Effector memory CD4-positive, alpha-beta T cell (primary cell): Measurements from ENCODE around the gene PLPPR3.
"Not testable (repeated sequence)": the region's sequence is repeated elsewhere in the genome, so short reads cannot be mapped to it uniquely, and the experiment has no call there.

Source experiments
- DNase-seq, 3 donors: peaks; one replicate each; pipeline ENCODE4 v3.0.0-alpha.2; 2020
- H3K27ac ChIP-seq: 2 replicates; pipeline ENCODE4 v1.7.0; 2013; ENCODE audit warnings: mild to moderate bottlenecking, low read length, moderate library complexity; ENCODE audit not compliant: insufficient read depth, poor library complexity, severe bottlenecking
- H3K27me3 ChIP-seq: replicated peaks from 2 replicates; pipeline ENCODE4 v1.7.0; 2013; ENCODE audit warnings: mild to moderate bottlenecking, low read length; ENCODE audit not compliant: insufficient read depth, control insufficient read depth, poor library complexity, severe bottlenecking
- H3K36me3 ChIP-seq: 2 replicates; pipeline ENCODE4 v1.7.0; 2013; ENCODE audit warnings: mild to moderate bottlenecking, low read length, moderate library complexity; ENCODE audit not compliant: control insufficient read depth, insufficient read depth
- H3K4me1 ChIP-seq: 2 replicates; pipeline ENCODE4 v1.7.0; 2013; ENCODE audit warnings: low read length, mild to moderate bottlenecking; ENCODE audit not compliant: control insufficient read depth, insufficient read depth, poor library complexity, severe bottlenecking
- H3K4me3 ChIP-seq: 2 replicates; pipeline ENCODE4 v1.7.0; 2013; ENCODE audit warnings: low read length, low read depth, mild to moderate bottlenecking; ENCODE audit not compliant: insufficient read depth, poor library complexity, severe bottlenecking
- H3K9me3 ChIP-seq: 2 replicates; pipeline ENCODE4 v1.7.0; 2013; ENCODE audit warnings: mild to moderate bottlenecking, low read length, moderate library complexity; ENCODE audit not compliant: control insufficient read depth

Gene PLPPR3

GRCh38 chr19:825897-826644 is 4.3 kb upstream of the PLPPR3 start:
- H3K9me3 ChIP-seq = no peaks in the 10 kb centered on the region
- no peak overlapping the region for H3K27ac ChIP-seq
- peaks cover 11% of the 10 kb centered on the region for H3K4me1 ChIP-seq
- H3K27me3 ChIP-seq = peaks cover 15% of the 10 kb centered on the region
- no peak for DNase-seq
- H3K36me3 ChIP-seq = no peaks in the 10 kb centered on the region
- no peak overlapping the region for H3K4me3 ChIP-seq

GRCh38 chr19:824885-825284 is 3.1 kb upstream of the PLPPR3 start:
- Histone ChIP-seq H3K9me3 (no peaks in the 10 kb centered on the region), H3K36me3 (no peaks in the 10 kb centered on the region), H3K27me3 (peaks cover 15% of the 10 kb centered on the region), H3K27ac (no peak overlapping the region), H3K4me3 (no peak overlapping the region), H3K4me1 (peaks cover 11% of the 10 kb centered on the region)
- DNase-seq = no peak

GRCh38 chr19:823565-824121 is 1.9 kb upstream of the PLPPR3 start:
- Histone ChIP-seq H3K4me3 (no peak overlapping the region), H3K4me1 (peaks cover 11% of the 10 kb centered on the region), H3K9me3 (no peaks in the 10 kb centered on the region), H3K27ac (no peak overlapping the region), H3K27me3 (peaks cover 15% of the 10 kb centered on the region), H3K36me3 (no peaks in the 10 kb centered on the region)
- DNase-seq = no peak

GRCh38 chr19:821231-821824 is 427 bp downstream of the PLPPR3 start:
- H3K27me3 ChIP-seq = peaks cover 15% of the 10 kb centered on the region
- no peaks in the 10 kb centered on the region for H3K36me3 ChIP-seq
- DNase-seq = no peak
- no peaks in the 10 kb centered on the region for H3K9me3 ChIP-seq
- no peak overlapping the region for H3K27ac ChIP-seq
- peaks cover 11% of the 10 kb centered on the region for H3K4me1 ChIP-seq
- H3K4me3 ChIP-seq = no peak overlapping the region

DNA sequence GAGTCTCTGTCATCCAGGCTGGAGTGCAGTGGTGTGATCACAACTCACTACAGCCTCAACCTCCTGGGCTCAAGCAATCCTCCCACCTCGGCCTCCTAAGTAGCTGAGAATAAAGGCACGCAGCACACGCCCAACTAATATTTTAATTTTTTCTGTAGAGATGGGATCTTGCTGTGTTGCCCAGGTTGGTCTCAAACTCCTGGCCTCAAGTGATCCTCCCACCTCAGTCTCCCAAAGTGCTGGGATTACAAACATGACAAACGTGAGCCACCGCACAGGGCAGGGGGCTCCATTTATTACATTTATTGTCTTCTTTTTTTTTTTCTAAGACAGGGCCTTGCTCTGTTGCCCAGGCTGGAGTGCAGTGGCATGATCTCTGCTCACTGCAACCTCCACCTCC is 1.5 kb downstream of the PLPPR3 start:
- not testable (repeated sequence) for H3K27ac ChIP-seq, DNase-seq, H3K36me3 ChIP-seq, H3K9me3 ChIP-seq, H3K4me3 ChIP-seq
- peaks cover 15% of the 10 kb centered on the region for H3K27me3 ChIP-seq
- peaks cover 11% of the 10 kb centered on the region for H3K4me1 ChIP-seq

DNA sequence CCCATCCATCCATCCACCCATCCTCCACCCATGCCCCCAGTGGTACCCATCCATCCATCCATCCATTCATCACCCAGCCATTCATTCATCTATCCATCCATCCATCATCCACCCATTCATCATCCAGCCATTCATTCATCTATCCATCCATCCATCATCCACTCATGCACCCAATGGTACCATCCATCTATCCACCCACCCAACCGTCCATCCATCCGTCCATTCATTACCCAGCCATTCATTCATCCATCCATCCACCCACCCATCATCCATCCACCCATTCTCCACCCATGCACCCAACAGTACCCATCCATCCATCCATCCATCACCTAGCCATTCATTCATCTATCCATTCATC is 5.3 kb downstream of the PLPPR3 start:
- no peak overlapping the region for H3K4me3 ChIP-seq
- no peak overlapping the region for H3K27ac ChIP-seq
- DNase-seq = no peak
- no peaks in the 10 kb centered on the region for H3K9me3 ChIP-seq
- peaks cover 8% of the 10 kb centered on the region for H3K36me3 ChIP-seq
- peaks cover 3% of the 10 kb centered on the region for H3K4me1 ChIP-seq
- H3K27me3 ChIP-seq = peaks cover 4% of the 10 kb centered on the region

DNA sequence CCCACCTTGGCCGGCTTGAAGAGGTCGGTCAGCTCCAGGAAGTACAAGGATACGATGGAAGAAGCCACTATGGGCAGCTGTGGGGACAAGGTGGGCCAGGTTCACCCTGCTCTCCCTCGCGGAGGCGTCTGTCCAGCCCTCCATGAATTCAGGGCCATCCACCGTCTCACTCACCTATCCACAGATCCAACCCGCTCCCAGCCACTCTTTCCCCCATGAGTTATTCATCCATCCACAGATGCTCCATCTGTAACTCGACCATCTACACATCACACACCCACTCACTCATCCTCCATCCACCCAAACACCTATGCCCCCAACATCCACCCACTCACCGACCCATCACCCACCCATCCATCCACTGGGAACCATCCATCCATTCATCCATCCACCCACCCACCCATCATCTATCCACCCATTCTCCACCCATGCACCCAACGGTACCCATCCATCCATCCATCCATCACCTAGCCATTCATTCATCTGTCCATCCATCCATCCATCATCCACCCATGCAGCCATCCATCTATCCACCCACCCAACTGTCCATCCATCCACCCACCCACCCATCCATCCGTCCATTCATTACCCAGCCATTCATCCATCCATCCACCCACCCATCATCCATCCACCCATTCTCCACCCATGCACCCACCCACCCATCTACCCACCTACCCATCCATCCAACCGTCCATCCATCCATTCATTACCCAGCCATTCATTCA is 5.8 kb downstream of the PLPPR3 start:
- H3K27ac ChIP-seq = no peak overlapping the region
- no peaks in the 10 kb centered on the region for H3K4me1 ChIP-seq
- peaks cover 14% of the 10 kb centered on the region for H3K36me3 ChIP-seq
- no peak for DNase-seq
- H3K9me3 ChIP-seq = no peaks in the 10 kb centered on the region
- no peaks in the 10 kb centered on the region for H3K27me3 ChIP-seq
- no peak overlapping the region for H3K4me3 ChIP-seq

DNA sequence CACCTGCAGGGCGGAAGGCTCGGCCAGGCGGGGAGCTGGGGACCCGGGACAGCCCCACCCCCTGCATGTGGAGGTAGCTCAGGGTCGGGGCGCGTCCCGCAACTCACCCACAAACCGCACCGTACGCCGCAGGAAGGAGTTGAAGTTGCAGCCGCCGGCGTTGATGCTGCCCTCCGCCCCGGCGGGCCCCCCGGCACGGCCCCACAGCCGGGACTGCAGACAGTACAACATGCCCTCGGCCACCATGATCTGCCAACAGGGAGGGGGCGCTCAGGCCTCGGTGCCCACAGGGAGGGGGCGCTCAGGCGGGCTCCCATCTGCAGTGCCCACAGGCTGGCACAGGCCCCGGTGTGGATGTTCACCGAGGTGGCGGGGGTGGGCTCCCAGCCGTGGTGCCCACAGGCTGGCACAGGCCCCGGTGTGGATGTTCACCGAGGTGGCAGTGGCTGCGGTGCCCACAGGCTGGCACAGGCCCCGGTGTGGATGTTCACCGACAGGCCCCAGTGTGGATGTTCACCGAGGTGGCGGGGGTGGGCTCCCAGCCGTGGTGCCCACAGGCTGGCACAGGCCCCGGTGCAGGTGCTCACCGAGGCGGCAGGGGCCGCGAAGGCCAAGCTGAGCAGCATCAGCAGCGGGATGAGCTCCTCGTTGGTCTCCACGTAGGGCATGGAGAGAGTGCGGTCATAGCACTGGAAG is 6.5 kb downstream of the PLPPR3 start:
- H3K4me1 ChIP-seq = no peaks in the 10 kb centered on the region

GRCh38 chr19:814152-815078 is 7.3 kb downstream of the PLPPR3 start:
- Histone ChIP-seq H3K9me3 (no peaks in the 10 kb centered on the region), H3K27ac (no peak overlapping the region)
- DNase-seq = no peak

More for the DNA sequence above, 6.5 kb downstream of the PLPPR3 start:
- no peak for DNase-seq
- Histone ChIP-seq H3K27me3 (no peaks in the 10 kb centered on the region), H3K9me3 (no peaks in the 10 kb centered on the region), H3K4me3 (no peak overlapping the region), H3K36me3 (peaks cover 21% of the 10 kb centered on the region), H3K27ac (no peak overlapping the region)

More at GRCh38 chr19:814152-815078, 7.3 kb downstream of the PLPPR3 start:
- Histone ChIP-seq H3K27me3 (no peaks in the 10 kb centered on the region), H3K4me3 (no peak overlapping the region), H3K36me3 (peaks cover 29% of the 10 kb centered on the region), H3K4me1 (no peaks in the 10 kb centered on the region)
